GM18909 (cell line): ENCODE results near the gene IQSEC3.
"Not testable (repeated sequence)": the region's sequence is repeated elsewhere in the genome, so short reads cannot be mapped to it uniquely, and the experiment has no call there.

Source experiments
- ATAC-seq: cut with Tn5 transposase; IDR thresholded peaks from one replicate; pipeline ENCODE4 v1.9.1; 2021; ENCODE audit warnings: mild to moderate bottlenecking; ENCODE audit not compliant: unreplicated experiment, poor library complexity

Gene IQSEC3

DNA sequence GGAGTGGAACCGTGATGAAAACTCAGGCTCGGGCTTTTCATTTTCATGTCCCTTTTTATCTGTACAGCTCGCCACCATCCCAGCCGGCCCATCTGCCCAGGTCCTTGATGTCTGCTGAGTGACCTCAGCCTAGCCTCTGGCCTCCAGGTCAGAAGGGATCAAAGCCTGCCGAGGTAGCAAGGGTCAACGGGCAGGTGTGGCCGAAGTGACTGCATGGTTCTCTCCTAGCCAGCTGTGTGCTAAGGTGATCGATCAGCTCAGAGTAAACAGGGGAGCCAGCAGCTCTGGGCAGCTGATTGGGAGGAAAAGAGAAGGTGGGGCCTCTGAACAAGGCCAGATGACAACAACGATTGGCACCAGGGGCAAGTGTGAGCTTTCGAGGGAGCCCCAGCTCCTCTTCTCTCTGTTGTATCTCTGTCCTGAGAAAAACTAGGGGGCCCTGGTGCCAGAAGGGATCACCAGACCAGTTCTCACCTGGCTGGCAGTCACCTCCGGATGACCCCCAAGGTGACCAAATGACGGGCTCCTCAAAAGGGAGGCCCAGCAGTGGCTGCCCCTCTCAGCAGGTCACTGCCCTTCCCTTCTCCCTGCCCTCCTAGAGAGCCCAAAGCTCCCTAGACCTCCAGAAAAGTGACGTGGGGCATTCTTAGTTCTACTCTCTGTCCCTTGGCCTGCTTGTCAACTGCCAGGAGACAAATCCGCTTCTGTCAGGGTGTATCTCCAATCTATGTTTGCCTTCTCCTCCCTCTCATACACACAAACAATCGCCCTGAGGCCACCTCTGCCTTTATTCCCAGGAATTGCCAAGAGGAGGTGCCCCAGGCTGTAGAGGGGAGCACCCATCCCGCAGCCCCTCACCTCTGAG lies 143.9 kb downstream of the IQSEC3 start:
- no peak for ATAC-seq

- no peak for ATAC-seq
These were observed 144.5 kb downstream of the IQSEC3 start for GRCh38 chr12:211142-211465.

- ATAC-seq: no peak
These were observed 145.3 kb downstream of the IQSEC3 start for GRCh38 chr12:211639-212414.

DNA sequence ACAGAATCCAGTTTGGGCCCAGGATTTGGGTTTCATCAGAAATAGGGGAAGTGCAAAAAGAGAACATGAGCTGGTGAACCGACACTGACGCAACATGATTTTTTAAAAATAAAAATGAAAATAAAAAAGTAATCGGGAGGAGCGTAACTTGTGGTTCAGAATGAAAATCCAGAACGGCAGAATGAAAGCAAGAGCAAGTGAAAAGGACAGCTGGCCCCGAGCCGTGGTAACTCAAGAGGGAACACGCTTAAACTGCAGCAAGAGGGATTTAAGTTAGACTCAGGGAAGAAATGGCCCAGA lies 145.8 kb downstream of the IQSEC3 start:
- ATAC-seq: no peak

DNA sequence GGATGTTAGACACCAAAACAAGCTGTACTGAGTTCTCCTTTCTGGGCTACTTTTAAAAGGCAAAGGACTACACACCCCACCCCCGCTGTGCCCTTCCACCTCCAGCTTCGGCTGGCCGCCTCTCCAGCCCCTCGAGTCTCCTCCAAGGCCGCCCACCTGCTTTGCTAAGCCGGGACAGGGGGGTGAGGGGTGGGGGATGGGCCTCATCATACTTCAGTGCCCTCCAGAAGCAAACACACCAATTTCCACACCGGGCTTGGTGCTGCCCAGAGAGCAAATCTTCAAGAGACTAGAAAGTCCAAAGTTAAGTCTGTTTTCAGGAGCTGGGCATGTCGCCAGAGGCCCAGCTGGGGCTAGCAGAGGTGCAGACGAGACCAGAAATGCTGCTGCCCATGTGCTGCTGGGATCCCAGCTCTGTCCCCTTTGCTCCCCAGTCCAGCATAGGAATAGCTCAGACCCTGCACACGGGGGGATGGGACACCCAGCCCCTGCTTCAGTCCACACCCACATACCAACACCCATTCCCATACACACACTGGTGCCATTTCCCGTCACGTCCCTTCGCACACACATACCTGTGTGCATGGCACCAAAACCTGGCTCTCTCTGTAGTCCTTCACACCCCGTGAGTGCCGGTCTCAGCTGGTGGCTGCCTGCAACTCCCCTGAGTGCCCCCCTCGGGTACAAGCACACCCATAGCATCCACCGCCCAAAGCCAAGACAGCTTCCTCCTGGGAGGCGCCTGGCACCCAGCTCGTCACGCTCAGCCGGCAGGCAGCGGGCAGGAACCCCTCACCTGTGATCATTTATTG lies 146.4 kb downstream of the IQSEC3 start:
- no peak for ATAC-seq

DNA sequence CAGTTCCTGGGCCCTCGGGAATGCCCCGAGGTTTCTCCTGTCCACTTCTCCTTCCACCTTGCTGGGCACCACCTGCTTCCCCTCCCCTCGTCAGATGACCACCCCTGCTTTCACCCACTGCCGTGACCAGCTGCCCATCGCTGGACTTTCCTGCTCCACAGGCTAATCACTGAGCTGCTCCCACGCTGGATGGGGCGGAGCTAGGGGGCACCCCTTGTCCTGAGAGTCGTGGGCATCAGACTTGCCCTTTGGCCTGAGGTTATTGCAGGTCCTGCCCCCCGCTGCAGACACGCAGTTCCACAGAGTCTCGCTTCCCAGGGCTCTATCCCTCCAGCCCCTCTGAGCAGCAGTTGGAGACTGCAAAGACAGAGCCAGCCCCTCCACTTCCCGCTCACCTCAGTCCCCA lies 147.0 kb downstream of the IQSEC3 start:
- no peak for ATAC-seq

DNA sequence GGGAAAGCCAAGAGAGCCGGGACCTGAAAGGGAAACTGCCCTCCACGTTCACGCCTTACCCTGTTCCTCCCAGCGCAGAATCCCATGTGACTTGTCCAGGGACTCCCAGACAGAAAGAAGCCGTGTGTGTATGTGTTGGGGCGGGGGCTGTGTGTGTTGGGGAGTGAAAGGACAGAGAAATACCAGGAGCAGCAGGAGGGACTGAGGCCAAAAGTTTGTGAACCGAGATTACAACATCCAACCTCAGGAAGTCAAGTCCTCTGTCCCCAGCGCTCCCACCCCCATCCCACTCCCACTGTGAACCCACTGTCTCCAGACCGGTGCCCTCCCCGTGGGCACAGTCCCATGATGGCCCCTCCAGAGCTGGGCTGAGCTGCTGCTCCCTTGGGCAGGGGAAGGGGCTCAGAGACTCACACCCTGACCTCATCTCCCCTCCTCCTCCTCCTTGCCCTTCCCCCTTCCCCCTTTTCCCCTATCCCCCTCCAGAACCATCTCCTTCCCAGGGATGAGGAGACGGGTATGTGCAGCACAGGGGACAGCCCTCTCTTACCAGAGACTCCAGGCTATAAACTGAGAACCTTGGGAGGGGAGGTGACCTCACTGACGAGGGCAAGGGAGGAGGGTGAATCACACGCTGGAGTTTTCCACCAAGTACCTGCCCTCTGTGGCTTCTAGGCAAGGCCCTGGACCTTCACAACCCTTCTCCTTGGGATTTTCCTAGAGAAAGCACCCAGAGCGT lies 147.6 kb downstream of the IQSEC3 start, which contains the start of gene SLC6A12:
Gene SLC6A12, minus strand, starts transcription at position 155 of the 739 bp plus-strand sequence. CDS start 4,171 bp downstream, outside the sequence.
- ATAC-seq: no peak

DNA sequence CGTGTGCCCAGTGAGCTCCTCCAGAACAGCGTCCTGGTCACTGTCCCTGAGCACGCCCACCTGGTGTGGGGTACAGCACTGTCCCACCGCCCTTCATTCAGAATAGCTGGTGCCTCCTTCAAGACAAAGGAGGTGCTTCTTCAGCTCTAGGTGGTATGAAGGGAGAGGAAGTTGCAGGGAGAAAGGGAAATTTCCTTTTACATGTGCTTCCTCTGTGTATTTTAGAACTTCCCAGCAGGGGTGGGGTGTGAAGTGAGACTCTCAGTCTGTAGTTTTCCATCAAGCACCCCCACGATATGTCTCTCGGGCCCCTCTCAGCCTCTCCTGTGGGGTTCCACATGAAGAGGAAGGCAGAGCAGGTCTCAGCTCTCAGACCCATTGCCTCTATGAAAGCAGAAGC lies 148.5 kb downstream of the IQSEC3 start:
- ATAC-seq: no peak

GRCh38 chr12:217029-217428 lies 150.5 kb downstream of the IQSEC3 start:
- ATAC-seq: not testable (repeated sequence)

DNA sequence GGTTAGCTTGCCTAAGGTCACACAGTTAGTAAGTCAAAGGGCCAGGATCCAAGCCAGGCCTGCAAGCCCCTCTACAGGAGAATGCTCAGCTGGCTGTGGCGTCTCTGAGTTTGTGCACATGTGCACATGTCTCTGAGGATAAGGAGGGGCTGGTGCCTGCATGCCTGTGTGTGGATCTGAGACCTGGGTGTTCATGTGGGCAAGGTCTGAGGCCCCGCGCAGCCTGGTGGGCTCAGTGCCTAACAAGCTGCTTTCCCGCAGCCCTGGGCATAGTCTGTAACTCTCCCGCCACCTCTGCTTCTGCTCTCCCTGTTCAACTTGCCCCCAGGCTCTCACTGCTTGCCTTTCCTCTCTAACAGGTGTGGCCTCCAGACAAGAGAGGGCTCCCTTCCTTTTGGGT lies 151.7 kb downstream of the IQSEC3 start:
- no peak for ATAC-seq

GRCh38 chr12:218728-219590 lies 152.4 kb downstream of the IQSEC3 start:
- no peak for ATAC-seq

DNA sequence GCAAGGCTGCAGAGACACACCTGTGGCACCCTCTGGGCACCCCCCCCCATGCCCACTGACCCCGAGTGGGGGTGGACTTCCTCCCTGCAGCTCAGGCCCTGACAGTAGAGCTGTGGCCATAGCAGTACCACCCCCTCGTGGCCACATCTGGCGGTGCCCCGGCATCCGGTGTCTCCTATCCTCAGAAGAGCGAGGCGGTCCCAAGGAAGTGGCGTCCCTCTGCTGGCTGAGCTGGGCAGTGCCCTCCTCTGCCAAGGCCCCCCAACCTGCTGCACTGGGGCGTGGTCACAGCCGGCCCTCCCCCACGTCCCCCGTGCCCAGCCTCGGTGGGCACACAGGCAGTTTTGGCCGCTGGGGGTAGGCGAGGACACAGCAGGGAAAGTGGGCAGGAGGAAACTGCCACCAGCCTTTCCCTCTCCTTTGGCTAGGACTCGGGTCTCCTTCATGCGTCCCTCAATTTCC lies 153.4 kb downstream of the IQSEC3 start:
- peak; percentile 71 for ATAC-seq

DNA sequence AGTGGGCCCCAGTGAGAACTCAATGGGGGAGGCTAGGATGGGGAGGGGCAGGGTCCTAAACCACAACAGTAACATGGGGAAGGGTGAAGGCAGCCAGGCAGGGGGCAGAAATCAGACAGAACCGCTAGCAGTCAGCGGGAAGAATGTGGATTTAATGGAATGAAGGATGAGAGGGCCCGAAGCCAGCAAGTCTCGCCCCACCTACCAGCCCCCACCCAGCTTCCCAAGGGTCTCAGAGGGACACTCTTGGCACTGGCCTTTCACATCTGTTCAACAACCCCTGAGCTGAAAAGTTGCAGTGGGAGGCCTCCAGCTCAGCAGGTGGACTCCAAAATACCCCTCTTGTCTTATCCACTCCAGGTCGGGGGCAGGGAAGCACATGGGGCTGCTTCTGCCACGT lies 153.9 kb downstream of the IQSEC3 start:
- ATAC-seq: no peak

DNA sequence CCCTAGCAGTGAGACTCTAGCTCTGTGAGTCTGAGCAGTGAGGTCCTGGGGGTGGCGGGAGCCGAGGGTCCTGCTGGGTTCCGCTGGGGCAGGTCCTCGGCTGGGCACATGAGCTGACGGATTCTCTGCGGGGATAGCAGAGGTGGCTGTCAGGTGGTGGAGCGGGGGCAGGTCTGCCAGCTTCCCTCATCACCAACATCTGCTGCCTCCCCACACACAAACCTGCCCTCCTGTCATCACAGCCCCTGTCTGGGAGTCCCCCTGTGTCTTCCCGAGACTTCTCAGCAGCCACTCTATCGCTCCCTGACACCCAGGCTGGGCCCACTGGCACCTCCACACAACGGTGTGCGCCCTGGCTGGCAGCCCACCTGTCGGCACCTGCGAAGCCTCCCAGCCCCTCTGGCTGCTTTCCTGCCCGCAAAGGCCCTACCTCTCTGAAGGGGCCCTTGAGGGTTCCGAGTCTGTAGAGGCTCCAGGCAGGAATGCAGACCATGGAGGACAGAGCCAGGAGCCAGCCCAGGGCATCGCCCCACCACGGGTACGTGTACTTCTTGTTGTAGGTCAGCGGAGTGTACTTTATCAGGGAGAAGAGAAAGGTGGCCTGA lies 154.5 kb downstream of the IQSEC3 start:
- ATAC-seq: no peak

GRCh38 chr12:221736-222135 lies 155.2 kb downstream of the IQSEC3 start:
- no peak for ATAC-seq

DNA sequence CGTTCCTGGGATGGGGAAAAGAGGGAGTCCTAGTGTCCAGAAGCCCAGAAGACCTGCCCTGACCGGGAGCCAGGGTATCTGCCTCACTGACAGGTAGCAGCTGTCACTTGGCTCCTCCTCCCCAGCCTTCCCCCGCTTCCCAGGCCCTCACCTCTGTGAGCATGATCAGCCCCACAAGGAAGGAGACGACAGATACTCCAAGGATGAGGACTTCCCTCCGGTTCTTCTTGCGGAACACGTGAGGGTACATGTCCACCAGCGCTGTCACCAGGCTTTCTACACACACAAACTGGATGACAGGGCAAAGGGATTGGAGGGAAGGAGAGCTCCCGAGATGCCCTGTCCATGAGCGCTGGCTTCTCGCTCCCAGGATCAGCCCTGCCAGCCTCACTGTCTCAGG lies 157.3 kb downstream of the IQSEC3 start:
- ATAC-seq: no peak

- no peak for ATAC-seq
These were observed 157.8 kb downstream of the IQSEC3 start for GRCh38 chr12:224330-224729.

DNA sequence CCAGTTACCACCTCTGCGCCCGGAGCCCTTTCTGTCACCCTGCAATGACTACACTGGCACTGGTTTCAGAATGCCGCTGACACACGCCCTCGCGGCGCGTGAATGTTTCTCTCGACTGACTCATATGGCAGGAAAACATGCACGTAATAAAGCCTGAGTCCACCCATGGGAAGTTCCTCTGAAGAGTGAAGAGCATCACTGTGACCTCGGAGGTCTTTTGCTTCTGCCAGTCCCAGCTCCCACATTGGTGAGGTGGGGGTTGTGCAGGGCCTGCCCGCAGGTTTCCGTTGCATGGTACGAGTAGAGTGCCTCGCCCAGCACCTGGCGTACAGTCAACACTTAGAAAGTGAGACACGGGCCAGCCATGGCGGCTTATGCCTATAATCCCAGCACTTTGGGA lies 158.4 kb downstream of the IQSEC3 start:
- ATAC-seq: no peak

DNA sequence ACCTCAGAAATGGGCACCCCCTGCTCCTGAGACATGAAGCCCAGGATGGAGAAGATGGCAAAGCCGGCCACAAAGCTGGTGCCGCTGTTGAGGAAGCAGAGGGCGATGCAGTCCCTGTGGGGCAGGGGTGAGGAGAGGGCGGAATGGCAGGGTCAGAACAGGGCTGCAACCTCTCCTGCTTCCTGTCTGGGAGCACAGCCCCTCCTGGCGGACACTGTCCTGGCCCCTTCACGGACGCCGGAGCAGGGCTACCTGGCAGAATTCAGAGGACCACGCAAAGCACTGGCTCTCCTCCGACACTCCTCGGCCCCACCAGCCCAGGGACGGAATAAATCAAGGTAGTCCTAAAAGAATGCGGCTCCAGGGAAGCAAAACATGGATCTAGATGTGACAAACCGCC lies 159.8 kb downstream of the IQSEC3 start:
- ATAC-seq: no peak
